GM12878 (cell line): ENCODE results near the gene TMEM175. TPM values are rescaled to one million over a fixed set of nuclear protein-coding genes. Genes with fewer than 3 reads are reported as not detected.

Source experiments
- ATAC-seq: fragments of 200-7000 bp; cut with Tn5 transposase; 3 replicates; pipeline ENCODE4 v1.9.1; 2020; ENCODE audit warnings: mild to moderate bottlenecking, moderate library complexity
- BruUV-seq: library from RNA; stranded (reverse); fragments of 400-500 nt; replicated peaks from 2 replicates; lab custom pipeline; 2021; lab: Mats Ljungman, UMichigan
- CTCF ChIA-PET: fragments of 300-600 bp; sonication (Branson Sonifier 250); formaldehyde crosslinking; extraction: SDS; loops from one replicate; lab custom pipeline; 2021; ENCODE audit warnings: inconsistent platforms; lab: Yijun Ruan, JAX
- POLR2A ChIA-PET: fragments of 350-600 bp; formaldehyde crosslinking; extraction: SDS; loops from one replicate; lab custom pipeline; 2021; ENCODE audit warnings: inconsistent platforms; lab: Charles Lee
- RAD21 ChIA-PET: fragments of 300-600 bp; sonication (Branson Sonifier 250); formaldehyde crosslinking; loops from one replicate; lab custom pipeline; 2023; ENCODE audit warnings: antibody characterized with exemption; ENCODE audit not compliant: unreplicated experiment; lab: Charles Lee
- SMC1A ChIA-PET: fragments of 300-600 bp; sonication (Branson Sonifier 250); formaldehyde crosslinking; loops from one replicate; lab custom pipeline; 2023; ENCODE audit not compliant: unreplicated experiment, uncharacterized antibody; lab: Charles Lee
- DNase-seq: peaks from one replicate; pipeline ENCODE4 v3.0.0-alpha.2; 2011; ENCODE audit warnings: low read depth, low spot score
- FAIRE-seq: peaks from 3 replicates; lab custom pipeline; 2011; peaks lifted over from hg19 to GRCh38; lab: Jason Lieb, UNC
- H2AFZ ChIP-seq: 2 replicates; pipeline ENCODE4 v1.6.0; 2011; ENCODE audit warnings: low read depth, low read length, control low read depth; ENCODE audit not compliant: control insufficient read depth
- H3K27ac ChIP-seq: 2 replicates; pipeline ENCODE4 v1.5.1; 2011; ENCODE audit warnings: control low read depth; ENCODE audit not compliant: control insufficient read depth, insufficient read depth
- H3K27me3 ChIP-seq, 2 experiments: replicated peaks in 1 of 2; 2 replicates each; pipeline versions ENCODE4 v1.6.0 to v1.6.1; 2011; ENCODE audit warnings: low read length in 1 of 2; ENCODE audit not compliant: control insufficient read depth in 2 of 2, insufficient read depth in 2 of 2
- H3K36me3 ChIP-seq, 2 experiments: 2 replicates each; pipeline ENCODE4 v1.5.1; 2011; ENCODE audit warnings: low read length in 1 of 2; ENCODE audit not compliant: control insufficient read depth in 2 of 2, insufficient read depth in 2 of 2
- H3K4me1 ChIP-seq: 2 replicates; pipeline ENCODE4 v1.6.1; 2011; ENCODE audit warnings: mild to moderate bottlenecking, low read length, moderate library complexity, mixed read lengths; ENCODE audit not compliant: control insufficient read depth, insufficient read depth
- H3K4me2 ChIP-seq: 2 replicates; pipeline ENCODE4 v1.6.0; 2011; ENCODE audit warnings: control low read depth; ENCODE audit not compliant: control insufficient read depth, insufficient read depth
- H3K4me3 ChIP-seq: fragments of 200-600 bp; sonication (generic); 2 replicates; pipeline ENCODE4 v1.5.1; 2016
- H3K79me2 ChIP-seq: 2 replicates; pipeline ENCODE4 v1.6.0; 2011; ENCODE audit warnings: low read length; ENCODE audit not compliant: control insufficient read depth, insufficient read depth
- H3K9ac ChIP-seq: 2 replicates; pipeline ENCODE4 v1.8.0; 2011; ENCODE audit warnings: low read length, control low read depth, mixed read lengths; ENCODE audit not compliant: control insufficient read depth, insufficient read depth
- H3K9me3 ChIP-seq: replicated peaks from 3 replicates; pipeline ENCODE4 v1.5.1; 2011; ENCODE audit warnings: mild to moderate bottlenecking, low read length; ENCODE audit not compliant: control insufficient read depth, insufficient read depth
- H4K20me1 ChIP-seq: 2 replicates; pipeline ENCODE4 v1.6.0; 2011; ENCODE audit not compliant: control insufficient read depth, insufficient read depth
- ATF2 ChIP-seq: IDR thresholded peaks from 2 replicates; pipeline ENCODE4 v1.6.1; 2012; ENCODE audit warnings: low read length, inconsistent platforms
- CEBPZ ChIP-seq: fragments of 150-350 bp; IDR thresholded peaks from 2 replicates; pipeline ENCODE4 v1.6.1; 2016; ENCODE audit warnings: low read depth, low read length
- ESRRA ChIP-seq: IDR thresholded peaks from 2 replicates; pipeline ENCODE4 v1.6.1; 2012; ENCODE audit warnings: mild to moderate bottlenecking, low read length, improper control_type of control experiment
- GATAD2B ChIP-seq: fragments of 450-650 bp; conservative IDR thresholded peaks from 2 replicates; pipeline ENCODE4 v1.6.1; 2017; ENCODE audit warnings: low read depth, mild to moderate bottlenecking, moderate library complexity
- IRF3 ChIP-seq: fragments of 450-650 bp; IDR thresholded peaks from 2 replicates; pipeline ENCODE4 v1.6.1; 2014; ENCODE audit warnings: mild to moderate bottlenecking
- NRF1 ChIP-seq: conservative IDR thresholded peaks from 2 replicates; pipeline ENCODE4 v1.6.1; 2011; ENCODE audit warnings: mild to moderate bottlenecking, low read depth, low read length, improper control_type of control experiment
- WGBS: methylation state at CpG from one replicate; pipeline ENCODE4 v1.1.6; 2016; ENCODE audit warnings: low lambda C conversion rate; ENCODE audit not compliant: insufficient replicate concordance, insufficient coverage; ENCODE audit errors: missing lambda C conversion rate; 5-methylcytosine and 5-hydroxymethylcytosine counted together
- in situ Hi-C: fragments of 300-500 bp; cut with MboI; formaldehyde crosslinking; loops from 9 replicates; pipeline ENCODE4 v1.14.3; 2018; ENCODE audit warnings: mixed read lengths
- intact Hi-C: fragments of 100-400 bp; cut with micrococcal nuclease; formaldehyde crosslinking; loops from one replicate; pipeline ENCODE4 v1.14.2; 2022; ENCODE audit not compliant: unreplicated experiment
- polyA plus RNA-seq, 11 experiments: library from polyadenylated mRNA; depleted of rRNA in 4 of 11; unstranded in 6 of 11; stranded (reverse) in 5 of 11; fragments of >200 nt; fragmentation: Nextera tagmentation in 4 of 11; fragmentation: Illumina TruSeq in 1 of 11; extraction: Ambion mirVana in 4 of 11; extraction: Trizol in 1 of 11; gene quantifications; 1 replicate in 1 of 11; 2 replicates in 10 of 11; pipeline versions ENCODE4 v1.2.1 to v1.2.3, GENCODE V29; 2011 to 2016; ENCODE audit warnings: inconsistent platforms in 2 of 11, missing spikeins in 2 of 11, low read depth in 1 of 11
- total RNA-seq, 4 experiments: library from RNA; depleted of rRNA in 3 of 4; stranded (reverse); fragments of >200 nt in 3 of 4; fragmentation: Illumina TruSeq in 1 of 4; extraction: Trizol in 1 of 4; gene quantifications; 2 replicates each; pipeline versions ENCODE4 v1.2.1 to v1.2.3, GENCODE V29; 2013 to 2021

Gene TMEM175
- total and polyA plus RNA-seq, 10 of the 15 experiments (the other 5 are each of a cell fraction or from before 2014, with no cell fraction given): 0.11 to 39.5 (median 22.3) TPM

GRCh38 chr4:911871-912490, 20.3 kb upstream of the TMEM175 start:
- Histone ChIP-seq H3K4me3 (no peak overlapping the region), H3K4me1 (peaks cover 13% of the 10 kb centered on the region), H2AFZ (no peak overlapping the region)
- no peak for ATAC-seq
- CTCF ChIA-PET: no interaction called here
- no peak for FAIRE-seq
- TF ChIP-seq GATAD2B: no peak
- TF ChIP-seq ESRRA: no peak
- no peak for TF ChIP-seq CEBPZ
- TF ChIP-seq NRF1: no peak
- TF ChIP-seq ATF2: no peak
- no peak for TF ChIP-seq IRF3
- TF ChIP-seq, all 136 proteins: peak for 0
- Histone ChIP-seq H3K27me3 (no peaks in the 10 kb centered on the region), H3K9me3 (no peaks in the 10 kb centered on the region), H4K20me1 (no peaks in the 10 kb centered on the region), H3K4me2 (no peak overlapping the region), H3K9ac (no peak overlapping the region), H3K79me2 (peaks cover 26% of the 10 kb centered on the region), H3K36me3 (peaks cover 16 to 33% of the 10 kb centered on the region in 2 experiments; a peak in 3 of 4 replicates), H3K27ac (no peak overlapping the region)
- intact Hi-C loops: no loop called here
- in situ Hi-C loops: no loop called here
- SMC1A ChIA-PET: no interaction called here
- 98% methylated on average over 28 of the region's 29 CpGs for WGBS
- POLR2A ChIA-PET: no interaction called here
- RAD21 ChIA-PET: no interaction called here
- DNase-seq: no peak
- no TSS peak for BruUV-seq
